HepG2 (cell line): Measurements from ENCODE around the gene CDC42EP4. TPM values are rescaled to one million over a fixed set of nuclear protein-coding genes. Genes with fewer than 3 reads are reported as not detected.

ENCODE experiments used
- AGO1 ChIP-seq: fragments of 200-400 bp; formaldehyde crosslinking; IDR thresholded peaks from 2 replicates; pipeline ENCODE4 v1.6.1; 2017; ENCODE audit warnings: mild to moderate bottlenecking, low read depth, low read length, moderate library complexity; ENCODE audit not compliant: poor library complexity, severe bottlenecking
- ATF7-NPFF ChIP-seq: sonication (generic); formaldehyde crosslinking; IDR thresholded peaks from 2 replicates; pipeline ENCODE4 v1.8.1; 2023; ENCODE audit warnings: mild to moderate bottlenecking, low read depth, missing genetic modification reagents, moderate library complexity
- DMAP1 ChIP-seq: IDR thresholded peaks from 2 replicates; pipeline ENCODE4 v1.6.1; 2016
- DNMT1 ChIP-seq: sonication (generic); formaldehyde crosslinking; IDR thresholded peaks from 2 replicates; pipeline ENCODE4 v1.5.1; 2020; ENCODE audit warnings: mild to moderate bottlenecking, missing genetic modification reagents
- DNMT3B ChIP-seq: conservative IDR thresholded peaks from 2 replicates; pipeline ENCODE4 v1.6.1; 2016; ENCODE audit warnings: missing biosample characterization, control low read depth
- FIP1L1 ChIP-seq: fragments of 200-400 bp; formaldehyde crosslinking; IDR thresholded peaks from 2 replicates; pipeline ENCODE4 v1.6.1; 2018; ENCODE audit warnings: low read depth, mild to moderate bottlenecking, low read length, moderate library complexity, borderline replicate concordance; ENCODE audit not compliant: insufficient read depth
- HNRNPUL1 ChIP-seq: fragments of 200-400 bp; formaldehyde crosslinking; IDR thresholded peaks from 2 replicates; pipeline ENCODE4 v1.6.1; 2017; ENCODE audit warnings: low read depth, mild to moderate bottlenecking, low read length, moderate library complexity
- NBN ChIP-seq: fragments of 450-650 bp; conservative IDR thresholded peaks from 2 replicates; pipeline ENCODE4 v1.6.1; 2017
- PHF21A ChIP-seq: sonication (generic); formaldehyde crosslinking; IDR thresholded peaks from 2 replicates; pipeline ENCODE4 v1.5.0; 2020; ENCODE audit warnings: mild to moderate bottlenecking, missing genetic modification reagents
- RBM39 ChIP-seq: fragments of 200-400 bp; formaldehyde crosslinking; IDR thresholded peaks from one replicate; pipeline ENCODE4 v1.6.1; 2018; ENCODE audit warnings: antibody characterized with exemption, mild to moderate bottlenecking, low read depth, low read length; ENCODE audit not compliant: poor library complexity, severe bottlenecking
- RFX5 ChIP-seq: IDR thresholded peaks from 2 replicates; pipeline ENCODE4 v1.6.1; 2011; ENCODE audit warnings: low read depth, low read length, improper control_type of control experiment
- RXRA ChIP-seq: sonication (generic); formaldehyde crosslinking; IDR thresholded peaks from 2 replicates; pipeline ENCODE4 v1.5.1; 2020; ENCODE audit warnings: missing genetic modification reagents
- SALL1 ChIP-seq: sonication (generic); formaldehyde crosslinking; IDR thresholded peaks from 2 replicates; pipeline ENCODE4 v1.8.0; 2022; ENCODE audit warnings: mild to moderate bottlenecking, missing genetic modification reagents
- SYNCRIP ChIP-seq: fragments of 200-400 bp; formaldehyde crosslinking; IDR thresholded peaks from 2 replicates; pipeline ENCODE4 v1.6.1; 2018; ENCODE audit warnings: mild to moderate bottlenecking, low read depth, low read length; ENCODE audit not compliant: insufficient read depth
- YEATS4 ChIP-seq: sonication (generic); formaldehyde crosslinking; IDR thresholded peaks from 2 replicates; pipeline ENCODE4 v1.4.0; 2020; ENCODE audit warnings: missing genetic modification reagents, borderline replicate concordance
- YY1 ChIP-seq: IDR thresholded peaks from 2 replicates; pipeline ENCODE4 v1.6.1; 2011; ENCODE audit warnings: low read length, low read depth, moderate library complexity, mild to moderate bottlenecking; ENCODE audit not compliant: insufficient read depth, insufficient replicate concordance
- ZBTB42 ChIP-seq: sonication (generic); formaldehyde crosslinking; IDR thresholded peaks from 2 replicates; pipeline ENCODE4 v1.5.0; 2020; ENCODE audit warnings: mild to moderate bottlenecking, missing genetic modification reagents
- ZFAT ChIP-seq: sonication (generic); formaldehyde crosslinking; conservative IDR thresholded peaks from 2 replicates; pipeline ENCODE4 v1.8.1; 2023; ENCODE audit warnings: missing genetic modification reagents, inconsistent platforms
- ZNF232 ChIP-seq: sonication (generic); formaldehyde crosslinking; IDR thresholded peaks from 2 replicates; pipeline ENCODE4 v1.4.0; 2020; ENCODE audit warnings: missing genetic modification reagents, borderline replicate concordance
- ZNF432 ChIP-seq: sonication (generic); formaldehyde crosslinking; IDR thresholded peaks from 2 replicates; pipeline ENCODE4 v1.5.0; 2020; ENCODE audit warnings: missing genetic modification reagents, mild to moderate bottlenecking, borderline replicate concordance
- ZNF761 ChIP-seq: sonication (generic); formaldehyde crosslinking; conservative IDR thresholded peaks from 2 replicates; pipeline ENCODE4 v1.4.0; 2020; ENCODE audit warnings: mild to moderate bottlenecking, missing genetic modification reagents
- ZNF781 ChIP-seq: sonication (generic); formaldehyde crosslinking; IDR thresholded peaks from 2 replicates; pipeline ENCODE4 v1.5.1; 2020; ENCODE audit warnings: borderline replicate concordance, mild to moderate bottlenecking, missing genetic modification reagents; ENCODE audit errors: not compliant biosample characterization
- polyA plus RNA-seq, 8 experiments: library from polyadenylated mRNA; depleted of rRNA in 3 of 8; stranded (reverse) in 7 of 8; unstranded in 1 of 8; fragments of >200 nt; fragmentation: Illumina TruSeq in 4 of 8; extraction: Trizol in 4 of 8; gene quantifications; 2 replicates each; pipeline versions ENCODE4 v1.2.1 to v1.2.3, GENCODE V29; 2011 to 2016; ENCODE audit warnings: low read depth in 4 of 8, missing spikeins in 1 of 8, mixed read lengths in 1 of 8; ENCODE audit not compliant: insufficient read depth in 1 of 8
- total RNA-seq, 5 experiments: library from RNA; depleted of rRNA; stranded (reverse); fragments of >200 nt; fragmentation: Illumina TruSeq; extraction: Trizol; gene quantifications; 2 replicates each; pipeline ENCODE4 v1.2.3, GENCODE V29; 2016; ENCODE audit warnings: low read depth in 1 of 5
- TF ChIP-seq, protein P1 (sequence below): sonication (generic); formaldehyde crosslinking; IDR thresholded peaks from 2 replicates; pipeline ENCODE4 v1.5.1; 2020; ENCODE audit warnings: mild to moderate bottlenecking, missing genetic modification reagents, borderline replicate concordance
- TF ChIP-seq, protein P2 (sequence below): sonication (generic); formaldehyde crosslinking; IDR thresholded peaks from 2 replicates; pipeline ENCODE4 v1.9.0; 2021; ENCODE audit warnings: mild to moderate bottlenecking, missing genetic modification reagents

The CDC42EP4 gene
- total and polyA plus RNA-seq, 2 of the 13 experiments (the other 11 are each of a cell fraction or from before 2014, with no cell fraction given) = 19.0 to 54.0 TPM

DNA sequence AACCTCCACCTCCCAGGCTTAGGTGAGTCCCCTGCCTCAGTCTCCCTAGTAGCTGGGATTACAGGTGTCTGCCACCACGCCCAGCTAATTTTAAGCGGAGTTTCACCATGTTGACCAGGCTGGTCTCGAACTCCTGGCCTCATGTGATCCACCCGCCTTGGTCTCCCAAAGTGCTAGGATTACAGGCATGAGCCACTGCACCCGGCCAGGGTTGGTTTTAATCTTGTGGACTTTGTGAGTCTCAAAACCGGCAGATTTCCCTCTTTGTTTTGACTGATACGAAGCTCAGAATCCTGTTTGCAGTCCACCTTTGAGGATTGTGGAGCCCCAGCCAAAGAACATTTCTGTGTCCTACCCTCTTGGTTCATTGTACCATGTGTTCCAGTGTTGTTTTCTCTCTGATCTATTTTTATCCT is 33.7 kb downstream of the CDC42EP4 start (continued):
- TF ChIP-seq, protein P1, sequence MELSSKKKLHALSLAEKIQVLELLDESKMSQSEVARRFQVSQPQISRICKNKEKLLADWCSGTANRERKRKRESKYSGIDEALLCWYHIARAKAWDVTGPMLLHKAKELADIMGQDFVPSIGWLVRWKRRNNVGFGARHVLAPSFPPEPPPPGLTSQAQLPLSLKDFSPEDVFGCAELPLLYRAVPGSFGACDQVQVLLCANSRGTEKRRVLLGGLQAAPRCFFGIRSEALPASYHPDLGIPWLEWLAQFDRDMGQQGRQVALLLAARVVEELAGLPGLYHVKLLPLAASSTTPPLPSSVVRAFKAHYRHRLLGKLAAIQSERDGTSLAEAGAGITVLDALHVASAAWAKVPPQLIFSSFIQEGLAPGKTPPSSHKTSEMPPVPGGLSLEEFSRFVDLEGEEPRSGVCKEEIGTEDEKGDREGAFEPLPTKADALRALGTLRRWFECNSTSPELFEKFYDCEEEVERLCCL (CRISPR knock-in tag) = no peak
- no peak for TF ChIP-seq ZBTB42 (CRISPR knock-in tag)
- TF ChIP-seq AGO1 = no peak
- TF ChIP-seq ZNF761 = no peak
- TF ChIP-seq ZNF232 (CRISPR knock-in tag) = peak; percentile 63; the same call in 1 of the 2 replicates
- TF ChIP-seq RBM39 = no peak
- no peak for TF ChIP-seq FIP1L1
- TF ChIP-seq ZNF432 (CRISPR knock-in tag) = no peak
- no peak for TF ChIP-seq DNMT1 (CRISPR knock-in tag)
- no peak for TF ChIP-seq DMAP1 (CRISPR knock-in tag)
- TF ChIP-seq RFX5 = no peak
- peak; percentile 81 for TF ChIP-seq PHF21A (CRISPR knock-in tag)
- TF ChIP-seq SALL1 (CRISPR knock-in tag) = peak; percentile 79
- TF ChIP-seq DNMT3B (CRISPR knock-in tag) = no peak
- no peak for TF ChIP-seq SYNCRIP
- TF ChIP-seq NBN = no peak
- no peak for TF ChIP-seq ZNF781
- no peak for TF ChIP-seq YEATS4
- TF ChIP-seq YY1 = peak; percentile 27
- no peak for TF ChIP-seq HNRNPUL1
- TF ChIP-seq ZFAT (CRISPR knock-in tag) = no peak
- TF ChIP-seq RXRA (CRISPR knock-in tag) = 0 out of 2 replicates have a peak, but pooled peaks have one; percentile 32
- TF ChIP-seq ATF7-NPFF (CRISPR knock-in tag) = no peak; the same call in 1 of the 2 replicates
- TF ChIP-seq, protein P2, sequence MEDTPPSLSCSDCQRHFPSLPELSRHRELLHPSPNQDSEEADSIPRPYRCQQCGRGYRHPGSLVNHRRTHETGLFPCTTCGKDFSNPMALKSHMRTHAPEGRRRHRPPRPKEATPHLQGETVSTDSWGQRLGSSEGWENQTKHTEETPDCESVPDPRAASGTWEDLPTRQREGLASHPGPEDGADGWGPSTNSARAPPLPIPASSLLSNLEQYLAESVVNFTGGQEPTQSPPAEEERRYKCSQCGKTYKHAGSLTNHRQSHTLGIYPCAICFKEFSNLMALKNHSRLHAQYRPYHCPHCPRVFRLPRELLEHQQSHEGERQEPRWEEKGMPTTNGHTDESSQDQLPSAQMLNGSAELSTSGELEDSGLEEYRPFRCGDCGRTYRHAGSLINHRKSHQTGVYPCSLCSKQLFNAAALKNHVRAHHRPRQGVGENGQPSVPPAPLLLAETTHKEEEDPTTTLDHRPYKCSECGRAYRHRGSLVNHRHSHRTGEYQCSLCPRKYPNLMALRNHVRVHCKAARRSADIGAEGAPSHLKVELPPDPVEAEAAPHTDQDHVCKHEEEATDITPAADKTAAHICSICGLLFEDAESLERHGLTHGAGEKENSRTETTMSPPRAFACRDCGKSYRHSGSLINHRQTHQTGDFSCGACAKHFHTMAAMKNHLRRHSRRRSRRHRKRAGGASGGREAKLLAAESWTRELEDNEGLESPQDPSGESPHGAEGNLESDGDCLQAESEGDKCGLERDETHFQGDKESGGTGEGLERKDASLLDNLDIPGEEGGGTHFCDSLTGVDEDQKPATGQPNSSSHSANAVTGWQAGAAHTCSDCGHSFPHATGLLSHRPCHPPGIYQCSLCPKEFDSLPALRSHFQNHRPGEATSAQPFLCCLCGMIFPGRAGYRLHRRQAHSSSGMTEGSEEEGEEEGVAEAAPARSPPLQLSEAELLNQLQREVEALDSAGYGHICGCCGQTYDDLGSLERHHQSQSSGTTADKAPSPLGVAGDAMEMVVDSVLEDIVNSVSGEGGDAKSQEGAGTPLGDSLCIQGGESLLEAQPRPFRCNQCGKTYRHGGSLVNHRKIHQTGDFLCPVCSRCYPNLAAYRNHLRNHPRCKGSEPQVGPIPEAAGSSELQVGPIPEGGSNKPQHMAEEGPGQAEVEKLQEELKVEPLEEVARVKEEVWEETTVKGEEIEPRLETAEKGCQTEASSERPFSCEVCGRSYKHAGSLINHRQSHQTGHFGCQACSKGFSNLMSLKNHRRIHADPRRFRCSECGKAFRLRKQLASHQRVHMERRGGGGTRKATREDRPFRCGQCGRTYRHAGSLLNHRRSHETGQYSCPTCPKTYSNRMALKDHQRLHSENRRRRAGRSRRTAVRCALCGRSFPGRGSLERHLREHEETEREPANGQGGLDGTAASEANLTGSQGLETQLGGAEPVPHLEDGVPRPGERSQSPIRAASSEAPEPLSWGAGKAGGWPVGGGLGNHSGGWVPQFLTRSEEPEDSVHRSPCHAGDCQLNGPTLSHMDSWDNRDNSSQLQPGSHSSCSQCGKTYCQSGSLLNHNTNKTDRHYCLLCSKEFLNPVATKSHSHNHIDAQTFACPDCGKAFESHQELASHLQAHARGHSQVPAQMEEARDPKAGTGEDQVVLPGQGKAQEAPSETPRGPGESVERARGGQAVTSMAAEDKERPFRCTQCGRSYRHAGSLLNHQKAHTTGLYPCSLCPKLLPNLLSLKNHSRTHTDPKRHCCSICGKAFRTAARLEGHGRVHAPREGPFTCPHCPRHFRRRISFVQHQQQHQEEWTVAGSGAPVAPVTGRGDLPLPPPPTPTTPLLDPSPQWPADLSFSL (CRISPR knock-in tag) = no peak; the same call in 1 of the 2 replicates
